Keratinocyte (primary cell): ENCODE data around the gene TNFAIP2.

Source experiments
- EZH2 ChIP-seq: IDR thresholded peaks from one replicate; pipeline ENCODE4 v1.6.1; 2012; ENCODE audit warnings: inconsistent platforms, mild to moderate bottlenecking, low read length, moderate library complexity
- TF ChIP-seq, protein P1 (sequence below), 3 experiments: IDR thresholded peaks in 1 of 3; conservative IDR thresholded peaks in 1 of 3; optimal IDR thresholded peaks in 1 of 3; 2 replicates in 2 of 3; 3 replicates in 1 of 3; pipeline versions ENCODE3 to v1.5.1; 2011; ENCODE audit warnings: low read length in 3 of 3, mild to moderate bottlenecking in 3 of 3, moderate library complexity in 2 of 3, control low read depth in 1 of 3, inconsistent platforms in 1 of 3; ENCODE audit not compliant: insufficient read depth in 2 of 3; ENCODE audit errors: extremely low read depth in 1 of 3

DNA sequence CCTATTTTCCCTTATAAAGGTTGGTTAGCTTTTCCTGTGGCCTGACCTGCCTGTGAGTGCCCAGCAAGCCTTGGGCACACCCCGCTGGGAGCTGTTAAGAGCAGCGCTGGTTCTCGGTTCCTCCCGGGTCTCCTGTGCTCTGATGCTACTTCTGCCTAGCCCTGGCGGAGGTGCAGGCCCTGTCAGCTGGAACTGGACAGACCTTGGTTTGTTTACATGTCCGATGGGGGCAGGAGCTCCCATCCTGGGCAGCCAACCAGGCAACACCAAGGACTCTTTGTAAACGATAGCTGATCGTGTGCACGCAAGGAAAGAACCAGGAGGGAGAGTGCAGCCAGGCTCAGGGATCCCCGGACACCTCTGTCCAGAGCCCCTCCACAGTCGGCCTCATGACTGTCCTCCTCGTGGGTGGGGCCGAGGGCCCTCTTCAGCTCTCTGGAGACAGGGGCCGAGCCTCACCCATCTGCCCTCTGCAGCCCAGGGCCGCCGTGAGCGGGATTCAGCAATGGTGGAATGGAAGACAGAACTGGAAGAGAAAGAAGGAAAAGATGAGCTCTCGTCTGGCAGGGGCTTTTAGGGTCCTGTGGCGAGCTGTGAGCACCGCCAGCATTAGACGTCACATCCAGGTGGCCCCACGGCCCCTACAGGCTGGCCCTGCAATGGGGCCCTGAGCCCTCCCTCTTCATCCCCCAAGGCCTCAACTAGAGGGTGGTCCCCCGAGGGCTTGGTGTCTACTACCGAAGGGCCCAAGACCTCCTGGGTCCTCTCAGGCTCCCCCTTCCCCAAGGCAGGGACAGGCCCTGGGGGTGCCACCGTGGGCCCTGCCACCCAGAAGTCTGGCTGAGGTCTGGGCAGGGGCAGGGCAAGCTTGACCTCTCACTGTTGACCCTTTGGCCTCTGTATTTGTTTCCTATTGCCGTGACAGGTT is 12.3 kb downstream of the TNFAIP2 start:
- TF ChIP-seq, protein P1, sequence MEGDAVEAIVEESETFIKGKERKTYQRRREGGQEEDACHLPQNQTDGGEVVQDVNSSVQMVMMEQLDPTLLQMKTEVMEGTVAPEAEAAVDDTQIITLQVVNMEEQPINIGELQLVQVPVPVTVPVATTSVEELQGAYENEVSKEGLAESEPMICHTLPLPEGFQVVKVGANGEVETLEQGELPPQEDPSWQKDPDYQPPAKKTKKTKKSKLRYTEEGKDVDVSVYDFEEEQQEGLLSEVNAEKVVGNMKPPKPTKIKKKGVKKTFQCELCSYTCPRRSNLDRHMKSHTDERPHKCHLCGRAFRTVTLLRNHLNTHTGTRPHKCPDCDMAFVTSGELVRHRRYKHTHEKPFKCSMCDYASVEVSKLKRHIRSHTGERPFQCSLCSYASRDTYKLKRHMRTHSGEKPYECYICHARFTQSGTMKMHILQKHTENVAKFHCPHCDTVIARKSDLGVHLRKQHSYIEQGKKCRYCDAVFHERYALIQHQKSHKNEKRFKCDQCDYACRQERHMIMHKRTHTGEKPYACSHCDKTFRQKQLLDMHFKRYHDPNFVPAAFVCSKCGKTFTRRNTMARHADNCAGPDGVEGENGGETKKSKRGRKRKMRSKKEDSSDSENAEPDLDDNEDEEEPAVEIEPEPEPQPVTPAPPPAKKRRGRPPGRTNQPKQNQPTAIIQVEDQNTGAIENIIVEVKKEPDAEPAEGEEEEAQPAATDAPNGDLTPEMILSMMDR (optimal IDR thresholded peaks at IDR 0.05 in 1 of 3, IDR thresholded peaks at IDR 0.05 in 1 of 3, conservative IDR thresholded peaks at IDR 0.05 in 1 of 3; ENCODE audit: extremely low read depth in 1 of 3, insufficient read depth in 2 of 3, low read length in 3 of 3), result no peak
- TF ChIP-seq EZH2, result no peak
